HepG2 (cell line): ENCODE measurements around the gene ATP6V0D1. TPM values are rescaled to one million over a fixed set of nuclear protein-coding genes. Genes with fewer than 3 reads are reported as not detected.

Experiments used
- ARID2 ChIP-seq: sonication (generic); formaldehyde crosslinking; IDR thresholded peaks from 2 replicates; pipeline ENCODE4 v1.8.1; 2022; ENCODE audit warnings: mild to moderate bottlenecking, missing genetic modification reagents, borderline replicate concordance
- CC2D1A ChIP-seq: sonication (generic); formaldehyde crosslinking; IDR thresholded peaks from 2 replicates; pipeline ENCODE4 v1.8.1; 2023; ENCODE audit warnings: mild to moderate bottlenecking, missing genetic modification reagents
- DRAP1 ChIP-seq: IDR thresholded peaks from 2 replicates; pipeline ENCODE4 v1.6.1; 2016; ENCODE audit warnings: missing genetic modification reagents, missing compliant biosample characterization
- HOXD1 ChIP-seq: sonication (generic); formaldehyde crosslinking; IDR thresholded peaks from 2 replicates; pipeline ENCODE4 v1.5.0; 2020; ENCODE audit warnings: missing genetic modification reagents
- KAT7 ChIP-seq: IDR thresholded peaks from 2 replicates; pipeline ENCODE4 v1.6.1; 2018; ENCODE audit warnings: borderline replicate concordance, missing compliant biosample characterization
- MLLT10 ChIP-seq: sonication (generic); formaldehyde crosslinking; IDR thresholded peaks from 2 replicates; pipeline ENCODE4 v1.4.0; 2020; ENCODE audit warnings: missing genetic modification reagents
- MZF1 ChIP-seq: sonication (generic); formaldehyde crosslinking; IDR thresholded peaks from 2 replicates; pipeline ENCODE4 v1.8.1; 2023; ENCODE audit warnings: mild to moderate bottlenecking, missing genetic modification reagents, borderline replicate concordance
- PATZ1 ChIP-seq: sonication (generic); formaldehyde crosslinking; IDR thresholded peaks from 2 replicates; pipeline ENCODE4 v1.4.0; 2020; ENCODE audit warnings: missing genetic modification reagents
- SALL2 ChIP-seq: sonication (generic); formaldehyde crosslinking; IDR thresholded peaks from 2 replicates; pipeline ENCODE4 v1.8.1; 2023; ENCODE audit warnings: mild to moderate bottlenecking, missing genetic modification reagents, inconsistent platforms
- TARDBP ChIP-seq: sonication (generic); formaldehyde crosslinking; IDR thresholded peaks from 2 replicates; pipeline ENCODE4 v1.8.0; 2022; ENCODE audit warnings: mild to moderate bottlenecking, missing genetic modification reagents
- ZBTB10 ChIP-seq: sonication (generic); formaldehyde crosslinking; IDR thresholded peaks from 2 replicates; pipeline ENCODE4 v1.4.0; 2020; ENCODE audit warnings: missing genetic modification reagents, borderline replicate concordance
- ZBTB20 ChIP-seq: sonication (generic); formaldehyde crosslinking; IDR thresholded peaks from 2 replicates; pipeline ENCODE4 v1.8.1; 2023; ENCODE audit warnings: missing genetic modification reagents, low read depth, mild to moderate bottlenecking, borderline replicate concordance
- ZBTB34 ChIP-seq: sonication (generic); formaldehyde crosslinking; IDR thresholded peaks from 2 replicates; pipeline ENCODE4 v1.8.0; 2022; ENCODE audit warnings: mild to moderate bottlenecking, missing genetic modification reagents
- ZNF275 ChIP-seq: sonication (generic); formaldehyde crosslinking; IDR thresholded peaks from 2 replicates; pipeline ENCODE4 v1.8.0; 2022; ENCODE audit warnings: missing genetic modification reagents, mild to moderate bottlenecking, inconsistent platforms, borderline replicate concordance
- ZNF564 ChIP-seq: sonication (generic); formaldehyde crosslinking; IDR thresholded peaks from 2 replicates; pipeline ENCODE4 v1.8.1; 2023; ENCODE audit warnings: mild to moderate bottlenecking, missing genetic modification reagents
- ZNF572 ChIP-seq: sonication (generic); formaldehyde crosslinking; IDR thresholded peaks from 2 replicates; pipeline ENCODE4 v1.5.1; 2020; ENCODE audit warnings: mild to moderate bottlenecking, missing genetic modification reagents
- ZNF607 ChIP-seq: sonication (generic); formaldehyde crosslinking; IDR thresholded peaks from 2 replicates; pipeline ENCODE4 v1.5.1; 2020; ENCODE audit warnings: missing genetic modification reagents, mild to moderate bottlenecking, borderline replicate concordance
- ZNF704 ChIP-seq: sonication (generic); formaldehyde crosslinking; IDR thresholded peaks from 2 replicates; pipeline ENCODE4 v1.8.1; 2023; ENCODE audit warnings: mild to moderate bottlenecking, inconsistent platforms, moderate library complexity, missing genetic modification reagents, borderline replicate concordance
- ZNF737 ChIP-seq: sonication (generic); formaldehyde crosslinking; IDR thresholded peaks from 2 replicates; pipeline ENCODE4 v1.5.0; 2020; ENCODE audit warnings: missing genetic modification reagents, mild to moderate bottlenecking, borderline replicate concordance
- polyA plus RNA-seq, 8 experiments: library from polyadenylated mRNA; depleted of rRNA in 3 of 8; stranded (reverse) in 7 of 8; unstranded in 1 of 8; fragments of >200 nt; fragmentation: Illumina TruSeq in 4 of 8; extraction: Trizol in 4 of 8; gene quantifications; 2 replicates each; pipeline versions ENCODE4 v1.2.1 to v1.2.3, GENCODE V29; 2011 to 2016; ENCODE audit warnings: low read depth in 4 of 8, missing spikeins in 1 of 8, mixed read lengths in 1 of 8; ENCODE audit not compliant: insufficient read depth in 1 of 8
- total RNA-seq, 5 experiments: library from RNA; depleted of rRNA; stranded (reverse); fragments of >200 nt; fragmentation: Illumina TruSeq; extraction: Trizol; gene quantifications; 2 replicates each; pipeline ENCODE4 v1.2.3, GENCODE V29; 2016; ENCODE audit warnings: low read depth in 1 of 5

The ATP6V0D1 gene
- total and polyA plus RNA-seq, 2 of the 13 experiments (the other 11 are each of a cell fraction or from before 2014, with no cell fraction given) = 51.1 to 61.3 TPM

GRCh38 chr16:67481561-67482232 lies 740 bp upstream of the ATP6V0D1 start (continued):
- TF ChIP-seq MLLT10 (no peak), ZNF275 (CRISPR knock-in tag) (no peak), HOXD1 (no peak), ZNF607 (CRISPR knock-in tag) (no peak), MZF1 (CRISPR knock-in tag) (no peak), ARID2 (CRISPR knock-in tag) (0 out of 2 replicates have a peak, but pooled peaks have one; percentile 4), ZNF737 (CRISPR knock-in tag) (no peak), ZBTB20 (CRISPR knock-in tag) (0 out of 2 replicates have a peak, but pooled peaks have one; percentile 5), KAT7 (CRISPR knock-in tag) (peak; percentile 20; the same call in 1 of the 2 replicates), ZNF564 (CRISPR knock-in tag) (0 out of 2 replicates have a peak, but pooled peaks have one; percentile 4), ZBTB34 (CRISPR knock-in tag) (no peak; the same call in 1 of the 2 replicates), ZBTB10 (CRISPR knock-in tag) (no peak), PATZ1 (CRISPR knock-in tag) (0 out of 2 replicates have a peak, but pooled peaks have one; percentile 38), ZNF572 (CRISPR knock-in tag) (no peak), TARDBP (CRISPR knock-in tag) (no peak), SALL2 (CRISPR knock-in tag) (no peak), DRAP1 (CRISPR knock-in tag) (no peak), CC2D1A (CRISPR knock-in tag) (no peak), ZNF704 (peak; percentile 14; the same call in 1 of the 2 replicates)
